HCT116 (cell line): ENCODE measurements around the gene DKK2.

ENCODE experiments used
- CTCF ChIP-seq, 3 experiments: fragments of 200-600 bp in 1 of 3; sonication (generic) in 1 of 3; IDR thresholded peaks in 2 of 3; conservative IDR thresholded peaks in 1 of 3; 2 replicates each; pipeline ENCODE4 v1.5.1; 2012 to 2017; ENCODE audit warnings: low read depth in 2 of 3, low read length in 2 of 3, antibody characterized with exemption in 1 of 3, borderline replicate concordance in 1 of 3, control low read depth in 1 of 3, mild to moderate bottlenecking in 1 of 3, mixed read lengths in 1 of 3, mixed run types in 1 of 3, moderate library complexity in 1 of 3; ENCODE audit not compliant: insufficient read depth in 1 of 3
- EZH2 ChIP-seq: fragments of 200-600 bp; sonication (generic); IDR thresholded peaks from 2 replicates; pipeline ENCODE4 v1.6.1; 2017; ENCODE audit warnings: antibody characterized with exemption, mixed run types
- EZH2phosphoT487 ChIP-seq: fragments of 200-600 bp; IDR thresholded peaks from 2 replicates; pipeline ENCODE4 v1.6.1; 2018; ENCODE audit warnings: antibody characterized with exemption, borderline replicate concordance
- FOSL1 ChIP-seq: IDR thresholded peaks from 2 replicates; pipeline ENCODE4 v1.6.1; 2012; ENCODE audit warnings: low read depth
- MAX ChIP-seq: IDR thresholded peaks from 2 replicates; pipeline ENCODE4 v1.6.1; 2012
- POLR2A ChIP-seq: IDR thresholded peaks from 2 replicates; pipeline ENCODE4 v1.7.0; 2011; ENCODE audit warnings: borderline replicate concordance; ENCODE audit not compliant: insufficient read depth, insufficient read length; ENCODE audit errors: extremely low read depth
- POLR2AphosphoS5 ChIP-seq: IDR thresholded peaks from 2 replicates; pipeline ENCODE4 v1.6.1; 2011; ENCODE audit warnings: mild to moderate bottlenecking, low read depth, low read length, moderate library complexity
- RAD21 ChIP-seq: IDR thresholded peaks from 2 replicates; pipeline ENCODE4 v1.6.1; 2012; ENCODE audit warnings: low read depth, mild to moderate bottlenecking
- TCF7L2 ChIP-seq: IDR thresholded peaks from 2 replicates; pipeline ENCODE4 v1.7.0; 2011; ENCODE audit warnings: borderline replicate concordance, inconsistent platforms; ENCODE audit not compliant: insufficient read depth, insufficient read length; ENCODE audit errors: extremely low read depth
- YY1 ChIP-seq: IDR thresholded peaks from 2 replicates; pipeline ENCODE4 v1.6.1; 2011; ENCODE audit warnings: low read length, low read depth, moderate library complexity, mild to moderate bottlenecking; ENCODE audit not compliant: insufficient replicate concordance; ENCODE audit errors: extremely low read depth
- ZBTB33 ChIP-seq: IDR thresholded peaks from 2 replicates; pipeline ENCODE4 v1.6.1; 2011; ENCODE audit warnings: mild to moderate bottlenecking, low read length, moderate library complexity; ENCODE audit not compliant: insufficient replicate concordance; ENCODE audit errors: extremely low read depth

- TF ChIP-seq CTCF (IDR thresholded peaks at IDR 0.05 in 2 of 3, conservative IDR thresholded peaks at IDR 0.05 in 1 of 3; ENCODE audit: borderline replicate concordance in 1 of 3, insufficient read depth in 1 of 3, low read depth in 2 of 3, low read length in 2 of 3): no peak
- no peak for TF ChIP-seq FOSL1
- no peak for TF ChIP-seq POLR2A
- TF ChIP-seq EZH2: no peak
- no peak for TF ChIP-seq ZBTB33
- TF ChIP-seq MAX: no peak
- no peak for TF ChIP-seq EZH2phosphoT487
- no peak for TF ChIP-seq YY1
- TF ChIP-seq POLR2AphosphoS5: no peak
- TF ChIP-seq RAD21: no peak
- no peak for TF ChIP-seq TCF7L2
Measured at GRCh38 chr4:107009196-107009968, 26.7 kb downstream of the DKK2 start.
